Upper lobe of left lung (tissue), 4 donors: ENCODE results near the gene ITPR2.

Experiments used
- POLR2A ChIP-seq, 4 donors: fragments of 450-650 bp; IDR thresholded peaks; one replicate each; pipeline ENCODE4 v1.5.1; 2016 to 2017; ENCODE audit warnings: antibody characterized with exemption in 4 of 4, mild to moderate bottlenecking in 2 of 4
- POLR2AphosphoS5 ChIP-seq, 2 donors: sonication (generic); formaldehyde crosslinking; IDR thresholded peaks; one replicate each; pipeline ENCODE4 v1.5.1; 2017; ENCODE audit warnings: antibody characterized with exemption in 2 of 2
- TF ChIP-seq, protein P1 (sequence below), 6 experiments: fragments of 450-650 bp in 4 of 6; fragments of 200-600 bp in 2 of 6; sonication (generic) in 2 of 6; IDR thresholded peaks; one replicate each; pipeline ENCODE4 v1.5.1; 2016 to 2019; ENCODE audit warnings: antibody characterized with exemption in 6 of 6

DNA sequence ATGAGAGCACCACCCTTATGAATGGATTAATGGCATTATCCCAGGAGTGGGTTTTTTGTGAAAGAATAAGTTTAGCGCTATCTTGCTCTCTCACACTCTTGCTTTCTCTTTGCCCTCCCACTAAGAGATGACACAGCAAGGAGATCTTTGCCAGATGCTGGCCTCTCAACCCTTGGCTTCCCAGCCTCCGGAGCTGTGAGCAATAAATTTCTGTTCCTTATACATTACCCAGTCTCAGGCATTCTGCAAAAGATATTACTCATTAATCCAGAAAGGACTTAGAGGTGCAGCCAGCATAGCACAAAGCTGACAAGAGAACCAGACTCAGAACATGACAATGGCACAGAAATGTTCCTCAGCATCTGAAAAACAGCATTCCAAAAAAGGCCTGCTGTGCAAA lies 190.6 kb downstream of the ITPR2 start:
- TF ChIP-seq, protein P1, sequence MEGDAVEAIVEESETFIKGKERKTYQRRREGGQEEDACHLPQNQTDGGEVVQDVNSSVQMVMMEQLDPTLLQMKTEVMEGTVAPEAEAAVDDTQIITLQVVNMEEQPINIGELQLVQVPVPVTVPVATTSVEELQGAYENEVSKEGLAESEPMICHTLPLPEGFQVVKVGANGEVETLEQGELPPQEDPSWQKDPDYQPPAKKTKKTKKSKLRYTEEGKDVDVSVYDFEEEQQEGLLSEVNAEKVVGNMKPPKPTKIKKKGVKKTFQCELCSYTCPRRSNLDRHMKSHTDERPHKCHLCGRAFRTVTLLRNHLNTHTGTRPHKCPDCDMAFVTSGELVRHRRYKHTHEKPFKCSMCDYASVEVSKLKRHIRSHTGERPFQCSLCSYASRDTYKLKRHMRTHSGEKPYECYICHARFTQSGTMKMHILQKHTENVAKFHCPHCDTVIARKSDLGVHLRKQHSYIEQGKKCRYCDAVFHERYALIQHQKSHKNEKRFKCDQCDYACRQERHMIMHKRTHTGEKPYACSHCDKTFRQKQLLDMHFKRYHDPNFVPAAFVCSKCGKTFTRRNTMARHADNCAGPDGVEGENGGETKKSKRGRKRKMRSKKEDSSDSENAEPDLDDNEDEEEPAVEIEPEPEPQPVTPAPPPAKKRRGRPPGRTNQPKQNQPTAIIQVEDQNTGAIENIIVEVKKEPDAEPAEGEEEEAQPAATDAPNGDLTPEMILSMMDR (IDR thresholded peaks at IDR 0.05), result no peak
- TF ChIP-seq POLR2AphosphoS5 (IDR thresholded peaks at IDR 0.05), result no peak
- no peak for TF ChIP-seq POLR2A (IDR thresholded peaks at IDR 0.05)
